Medulla oblongata (tissue), 1 donor: ENCODE results near the gene AKR7A3.
"Not testable (repeated sequence)": the region's sequence is repeated elsewhere in the genome, so short reads cannot be mapped to it uniquely, and the experiment has no call there.

Experiments
- DNase-seq: peaks from one replicate; pipeline ENCODE4 v3.0.0-alpha.2; 2015; ENCODE audit errors: extremely low spot score

AKR7A3 gene

DNA sequence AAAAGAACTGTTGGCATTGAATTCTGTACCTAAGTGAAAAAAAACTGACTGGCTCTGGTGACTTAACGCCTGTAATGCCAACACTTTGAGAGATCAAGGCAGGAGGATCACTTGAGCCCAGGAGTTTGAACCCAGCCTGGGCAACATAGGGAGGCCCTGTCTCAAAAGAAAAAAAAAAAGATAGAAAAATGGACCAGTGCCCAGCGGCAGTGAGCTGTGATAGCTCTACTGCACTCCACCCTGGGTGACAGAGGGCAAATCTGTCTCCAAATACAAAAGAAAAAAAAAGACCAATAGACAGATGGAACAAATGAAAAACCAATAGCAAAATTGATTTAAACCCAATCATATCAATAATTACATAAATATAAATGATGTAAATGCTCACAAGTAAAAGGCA, 674 bp upstream of the AKR7A3 start:
- DNase-seq: no peak

DNA sequence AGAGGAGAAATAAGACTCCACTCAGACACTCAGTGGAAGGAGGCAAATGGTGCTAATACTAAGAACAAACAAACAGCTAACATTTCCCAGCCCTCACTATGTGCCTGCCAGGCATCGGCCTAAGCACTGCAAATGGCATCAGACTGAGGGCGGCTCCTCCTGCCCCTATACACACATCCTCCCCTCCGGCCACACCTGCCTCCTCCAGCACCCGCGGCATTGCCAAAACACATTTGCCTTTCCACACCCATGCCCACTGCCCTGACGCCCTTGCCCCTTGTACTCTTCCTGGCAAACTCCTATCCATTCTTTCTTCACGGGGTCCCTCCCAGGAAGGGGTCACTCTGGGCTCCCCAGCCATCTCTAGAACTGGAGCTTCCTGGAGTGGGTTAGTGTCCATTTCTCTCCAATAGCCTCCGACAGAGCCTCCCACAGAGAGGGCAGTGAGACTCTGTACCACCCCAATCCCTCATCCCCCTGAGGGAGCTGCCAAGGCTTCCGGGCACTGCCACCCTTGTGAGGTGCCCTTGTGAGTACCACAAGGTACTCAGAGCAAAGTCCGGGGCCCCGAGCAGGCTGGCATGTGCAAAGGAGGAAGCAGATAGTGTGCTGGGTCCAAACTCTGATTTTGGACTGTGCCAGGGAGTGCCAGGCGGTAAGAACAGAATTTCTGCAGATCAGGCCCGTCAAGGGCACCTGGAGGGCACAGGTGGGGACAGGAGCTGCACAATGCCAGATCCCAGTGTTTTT, 959 bp downstream of the AKR7A3 start:
- DNase-seq: no peak

DNA sequence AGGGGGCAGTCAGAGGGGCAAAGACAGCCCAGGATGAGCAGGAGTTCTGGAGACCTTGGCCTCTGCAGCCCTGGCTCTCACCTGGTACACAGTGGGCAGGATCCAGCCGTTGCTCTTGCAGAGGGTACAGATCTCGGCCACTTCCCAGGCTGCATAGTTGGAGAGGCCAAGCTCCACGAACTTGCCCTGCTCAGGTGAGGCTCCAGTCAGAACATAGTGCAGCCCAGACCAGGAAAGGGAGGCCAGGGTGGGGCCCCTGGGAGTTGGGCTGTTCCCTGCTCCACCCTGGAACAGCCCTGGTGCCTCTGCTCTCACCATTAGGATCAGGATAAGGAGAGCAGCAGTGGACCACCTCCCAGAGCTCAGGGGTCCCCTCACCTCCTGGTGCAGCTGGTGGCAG, 2.8 kb downstream of the AKR7A3 start:
- not testable (repeated sequence) for DNase-seq

DNA sequence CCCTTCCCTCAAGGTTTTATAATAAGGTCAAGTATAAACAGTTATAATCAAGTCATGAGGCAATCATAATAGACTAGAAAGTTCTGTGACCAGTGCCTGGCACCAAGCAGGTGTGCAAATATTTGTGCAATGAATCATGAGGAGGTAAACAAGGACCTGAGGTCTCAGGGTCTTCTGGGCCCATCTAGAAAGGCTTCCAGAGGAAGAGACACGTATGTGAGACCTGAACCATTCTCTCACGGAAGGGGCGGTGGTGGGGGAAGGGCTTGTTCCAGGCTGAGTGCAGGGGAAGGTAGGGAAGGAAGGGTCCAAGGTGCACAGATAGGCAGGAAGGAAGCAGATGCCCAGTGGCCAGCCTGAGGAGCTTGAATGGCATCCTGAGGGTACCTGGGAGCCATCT, 3.2 kb downstream of the AKR7A3 start:
- not testable (repeated sequence) for DNase-seq

DNA sequence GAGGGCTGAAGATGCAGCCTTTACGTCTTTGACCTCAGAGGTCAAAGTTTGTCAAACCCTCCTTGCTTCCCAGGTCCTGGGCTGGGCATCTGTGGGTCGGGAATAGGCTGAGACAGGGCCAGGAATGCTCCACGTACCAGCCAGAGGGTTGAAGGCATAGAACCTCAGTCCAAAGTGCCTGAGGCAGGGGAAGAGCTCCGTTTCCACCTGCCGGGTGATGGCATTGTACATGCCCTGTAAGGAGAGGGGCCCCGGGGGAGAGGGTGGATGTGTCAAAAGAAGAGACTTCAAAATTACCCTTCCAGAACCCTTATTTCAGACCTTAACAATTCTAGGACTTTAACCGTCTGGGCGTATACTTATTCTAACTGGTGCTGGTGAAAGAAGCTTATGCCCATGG, 3.7 kb downstream of the AKR7A3 start:
- DNase-seq: no peak

DNA sequence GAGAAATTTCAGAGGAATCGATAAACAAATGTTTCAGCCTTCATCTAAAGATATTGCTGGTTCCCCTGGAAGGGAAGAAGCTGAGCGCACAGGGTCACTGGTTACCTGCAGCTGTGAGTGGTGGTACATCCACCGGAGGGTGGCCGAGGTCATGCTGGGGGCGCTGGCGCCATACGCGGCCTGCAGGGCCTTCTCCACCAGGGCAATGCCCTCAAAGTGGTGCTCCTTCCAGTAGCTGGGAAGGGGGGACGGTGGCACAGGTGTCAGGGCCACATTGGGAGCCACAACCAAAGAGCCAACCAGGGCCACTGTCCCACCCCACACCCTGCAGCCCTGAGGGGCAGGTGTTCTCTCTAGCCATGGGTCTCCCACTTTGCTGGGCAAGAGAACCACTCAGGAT, 4.7 kb downstream of the AKR7A3 start:
- DNase-seq: no peak

GRCh38 chr1:19274636-19275035, 13.9 kb downstream of the AKR7A3 start:
- DNase-seq: no peak

GRCh38 chr1:19273844-19274531, 14.6 kb downstream of the AKR7A3 start:
- DNase-seq: not testable (repeated sequence)

- DNase-seq: no peak
These were observed 15.3 kb downstream of the AKR7A3 start for GRCh38 chr1:19273106-19273843.

DNA sequence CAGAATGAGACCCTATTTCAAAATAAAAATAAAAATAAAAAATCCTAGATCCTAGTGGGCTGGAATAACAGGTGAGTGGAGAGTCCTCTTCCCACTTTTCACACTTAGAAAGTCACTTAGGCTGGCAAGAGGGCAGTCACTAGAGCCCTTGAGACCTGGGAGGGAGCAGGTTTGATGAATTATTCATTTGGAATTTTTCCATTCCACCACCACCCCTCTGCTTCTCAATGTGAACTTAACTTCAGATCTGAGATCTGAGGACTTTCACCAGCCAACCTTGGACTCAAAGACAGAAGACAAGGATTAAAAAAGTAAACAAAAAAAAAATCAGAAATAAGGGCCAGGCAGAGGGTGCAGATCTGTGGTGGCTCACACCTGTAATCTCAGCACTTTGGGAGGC, 16.5 kb downstream of the AKR7A3 start:
- no peak for DNase-seq

GRCh38 chr1:19270343-19270730, 18.2 kb downstream of the AKR7A3 start:
- DNase-seq: not testable (repeated sequence)

DNA sequence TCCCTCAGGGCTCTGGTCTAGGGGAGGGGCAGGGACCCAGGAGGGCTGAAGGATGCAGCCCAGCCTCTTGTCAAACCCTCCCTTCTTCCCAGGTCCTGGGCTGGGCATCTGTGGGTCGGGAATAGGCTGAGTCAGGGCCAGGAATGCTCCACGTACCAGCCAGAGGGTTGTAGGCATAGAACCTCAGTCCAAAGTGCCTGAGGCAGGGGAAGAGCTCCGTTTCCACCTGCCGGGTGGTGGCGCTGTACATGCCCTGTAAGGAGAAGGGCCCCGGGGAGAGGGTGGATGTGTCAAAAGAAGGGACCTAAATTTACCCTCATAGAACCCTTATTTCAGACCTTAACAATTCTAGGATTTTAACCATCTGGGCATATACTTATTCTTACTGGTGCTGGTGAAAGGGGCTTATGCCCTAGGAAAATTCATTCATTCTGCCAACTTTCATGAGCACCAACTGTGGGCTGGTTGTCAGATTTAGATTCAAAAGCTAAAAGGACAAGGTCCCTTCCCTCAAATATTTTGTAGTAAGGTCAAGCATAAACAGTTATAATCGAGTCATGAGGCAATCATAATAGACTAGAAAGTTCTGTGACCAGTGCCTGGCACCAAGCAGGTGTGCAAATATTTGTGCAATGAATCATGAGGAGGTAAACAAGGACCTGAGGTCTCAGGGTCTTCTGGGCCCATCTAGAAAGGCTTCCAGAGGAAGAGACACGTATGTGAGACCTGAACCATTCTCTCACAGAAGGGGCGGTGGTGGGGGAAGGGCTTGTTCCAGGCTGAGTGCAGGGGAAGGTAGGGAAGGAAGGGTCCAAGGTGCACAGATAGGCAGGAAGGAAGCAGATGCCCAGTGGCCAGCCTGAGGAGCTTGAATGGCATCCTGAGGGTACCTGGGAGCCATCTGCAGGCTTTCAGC, 18.9 kb downstream of the AKR7A3 start:
- DNase-seq: not testable (repeated sequence)

GRCh38 chr1:19268445-19268844, 20.1 kb downstream of the AKR7A3 start:
- DNase-seq: no peak

DNA sequence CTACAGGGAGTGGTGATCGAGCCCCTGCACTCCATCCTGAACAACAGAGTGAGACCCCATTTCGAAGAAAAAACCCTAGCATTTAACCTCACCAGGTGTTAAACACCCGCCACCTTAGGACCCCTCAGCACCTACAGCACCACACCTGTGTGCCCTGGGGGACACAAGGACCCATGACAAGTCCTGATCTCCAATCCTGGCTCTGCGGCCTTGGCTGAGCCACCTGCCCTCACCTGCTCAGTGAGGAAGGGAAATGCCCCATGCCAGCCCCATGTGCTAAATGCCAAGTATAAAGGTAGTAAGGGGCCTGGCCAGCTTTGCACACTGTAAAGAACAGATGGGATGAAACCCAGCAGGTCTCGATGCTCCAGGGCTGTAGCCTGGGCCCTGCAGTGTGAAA, 25.8 kb downstream of the AKR7A3 start:
- no peak for DNase-seq

DNA sequence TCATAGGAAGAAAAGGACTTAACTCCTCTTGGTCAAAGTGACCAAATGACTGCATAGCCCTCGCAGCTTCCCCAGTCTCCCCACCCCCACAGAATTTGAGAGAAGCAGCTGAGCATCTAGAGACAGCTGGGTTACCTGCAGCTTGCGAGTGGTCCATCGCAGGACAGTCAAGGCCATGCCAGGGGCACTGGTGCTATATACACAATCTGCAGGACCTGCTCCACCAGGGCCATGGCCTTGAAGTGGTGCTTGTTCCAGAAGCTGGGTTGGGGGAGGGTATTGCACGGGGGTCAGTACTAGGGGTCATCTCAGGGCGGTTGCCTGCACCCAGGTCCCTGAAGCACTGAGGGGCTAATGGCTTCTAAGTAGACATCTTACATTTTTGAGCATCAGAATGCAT, 26.5 kb downstream of the AKR7A3 start:
- DNase-seq: no peak

- no peak for DNase-seq
These were observed 28.1 kb downstream of the AKR7A3 start for GRCh38 chr1:19260211-19261138.

- no peak for DNase-seq
These were observed 30.2 kb downstream of the AKR7A3 start for GRCh38 chr1:19258353-19258752.

DNA sequence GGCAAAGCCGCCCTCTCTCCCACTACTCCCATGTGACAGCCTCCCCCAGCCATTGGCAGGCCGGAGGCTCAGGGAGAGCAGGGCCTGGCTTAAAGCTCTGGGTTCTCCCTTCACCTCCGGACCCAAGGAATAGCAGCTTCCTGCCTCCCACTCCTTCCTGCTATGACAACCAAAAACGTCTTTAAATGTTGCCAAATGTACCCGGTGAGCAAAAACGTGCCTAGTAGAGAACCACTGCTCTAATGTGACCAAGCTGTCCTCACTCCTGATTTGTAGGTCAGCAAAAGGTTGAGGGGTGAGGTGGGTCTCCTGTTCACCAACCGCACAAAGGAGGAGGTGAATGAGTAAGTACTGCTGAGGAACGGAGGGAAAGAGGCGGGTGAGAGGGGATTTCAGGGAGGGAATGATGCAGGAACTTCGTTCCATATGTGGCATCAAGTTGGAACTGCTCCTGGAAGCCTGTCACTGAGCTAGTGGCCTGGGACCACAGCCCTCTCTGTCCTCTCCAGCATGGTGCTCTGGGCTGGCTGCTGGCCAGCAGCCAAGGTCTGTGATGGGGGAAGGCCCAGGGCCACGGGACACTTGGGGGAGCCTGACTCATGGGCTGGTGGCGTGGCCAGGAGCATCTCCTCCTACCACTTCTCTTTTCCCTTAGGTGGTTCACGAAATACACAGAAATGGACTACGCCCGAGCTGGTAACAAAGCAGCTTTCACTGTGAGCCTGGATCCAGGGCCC, 31.2 kb downstream of the AKR7A3 start:
- DNase-seq: no peak

DNA sequence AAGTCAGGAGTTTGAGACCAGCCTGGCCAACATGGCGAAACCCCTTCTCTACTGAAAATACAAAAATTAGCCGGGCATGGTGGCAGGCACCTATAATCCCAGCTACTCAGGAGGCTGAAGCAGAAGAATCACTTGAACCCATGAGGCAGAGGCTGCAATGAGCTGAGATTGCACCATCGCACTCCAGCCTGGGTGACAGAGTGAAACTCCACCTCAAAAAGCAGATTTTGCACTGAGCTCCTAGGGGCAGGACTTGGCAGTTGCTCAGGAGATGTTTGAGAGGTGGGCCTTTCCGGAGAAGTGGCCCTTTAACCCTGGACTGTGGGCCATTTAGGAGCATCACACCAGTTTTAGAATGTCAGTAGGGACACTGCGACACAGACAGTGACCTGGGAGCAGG, 32.3 kb downstream of the AKR7A3 start:
- DNase-seq: not testable (repeated sequence)

DNA sequence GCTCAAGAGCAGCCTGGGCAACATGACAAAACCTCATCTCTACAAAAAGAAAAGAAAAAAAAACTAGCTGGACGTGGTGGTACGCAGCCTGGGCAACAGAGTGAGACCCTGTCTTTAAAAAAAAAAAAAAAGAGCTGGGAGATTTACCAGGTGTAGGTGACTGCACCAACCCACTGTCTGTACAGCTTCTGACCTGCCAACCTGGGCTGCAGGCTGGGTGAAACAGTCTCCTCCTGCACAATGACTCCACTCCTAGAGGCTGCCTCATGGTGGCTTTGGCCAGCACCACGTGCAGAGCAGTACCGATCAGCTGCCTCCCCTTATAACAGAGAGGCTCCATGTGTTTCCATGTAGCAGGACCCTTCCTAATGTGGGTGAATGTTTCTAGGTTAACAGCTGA, 33.3 kb downstream of the AKR7A3 start:
- DNase-seq: no peak
